ENCODE measurements around the gene CCSER1.

- no peak for TF ChIP-seq CTCF (IDR thresholded peaks at IDR 0.05 in 8 of 11, conservative IDR thresholded peaks at IDR 0.05 in 3 of 11)
- no peak for TF ChIP-seq POLR2A (IDR thresholded peaks at IDR 0.05)
Observed at GRCh38 chr4:91256751-91257150, 1129.6 kb downstream of the CCSER1 start.
